HL-60 (cell line): Measurements from ENCODE around the gene VAT1.

ENCODE experiments used
- CTCF ChIP-seq: IDR thresholded peaks from one replicate; pipeline ENCODE4 v1.5.1; 2011; ENCODE audit warnings: low read length, control low read depth, inconsistent platforms; ENCODE audit not compliant: insufficient read depth
- GABPA ChIP-seq: IDR thresholded peaks from 2 replicates; pipeline ENCODE4 v1.6.1; 2012; ENCODE audit warnings: low read depth
- POLR2AphosphoS5 ChIP-seq: IDR thresholded peaks from 2 replicates; pipeline ENCODE4 v1.6.1; 2012; ENCODE audit warnings: low read depth
- REST ChIP-seq: IDR thresholded peaks from 2 replicates; pipeline ENCODE4 v1.6.1; 2012; ENCODE audit warnings: low read depth; ENCODE audit not compliant: insufficient replicate concordance
- SPI1 ChIP-seq: IDR thresholded peaks from 2 replicates; pipeline ENCODE4 v1.6.1; 2012; ENCODE audit warnings: low read depth, mild to moderate bottlenecking, borderline replicate concordance

GRCh38 chr17:42969001-42969581 is 53.1 kb downstream of the VAT1 start:
- TF ChIP-seq CTCF = no peak
- no peak for TF ChIP-seq POLR2AphosphoS5
- TF ChIP-seq GABPA = no peak
- TF ChIP-seq REST = no peak
- no peak for TF ChIP-seq SPI1
